GM23248 (cell line): ENCODE measurements around the gene SCAPER. TPM values are rescaled to one million over a fixed set of nuclear protein-coding genes. Genes with fewer than 3 reads are reported as not detected.

Experiments used
- DNase-seq: peaks from one replicate; pipeline ENCODE4 v3.0.0-alpha.2; 2015
- H2AFZ ChIP-seq: fragments of 200-600 bp; sonication (generic); 2 replicates; pipeline ENCODE4 v1.6.1; 2016; ENCODE audit warnings: antibody characterized with exemption
- H3F3A ChIP-seq: fragments of 200-600 bp; sonication (generic); 2 replicates; pipeline ENCODE4 v1.6.1; 2016; ENCODE audit warnings: mild to moderate bottlenecking, antibody characterized with exemption, mixed run types; ENCODE audit not compliant: insufficient read depth
- H3K27ac ChIP-seq: fragments of 200-600 bp; sonication (generic); 2 replicates; pipeline ENCODE4 v1.5.1; 2016; ENCODE audit warnings: mild to moderate bottlenecking
- H3K27me3 ChIP-seq: fragments of 200-600 bp; sonication (generic); replicated peaks from 2 replicates; pipeline ENCODE4 v1.6.1; 2016; ENCODE audit warnings: mild to moderate bottlenecking; ENCODE audit not compliant: insufficient read depth
- H3K36me3 ChIP-seq: fragments of 200-600 bp; sonication (generic); 2 replicates; pipeline ENCODE4 v1.6.1; 2016; ENCODE audit warnings: low read depth, mild to moderate bottlenecking
- H3K4me1 ChIP-seq: fragments of 200-600 bp; sonication (generic); 2 replicates; pipeline ENCODE4 v1.6.1; 2016; ENCODE audit warnings: mild to moderate bottlenecking; ENCODE audit not compliant: insufficient read depth
- H3K4me2 ChIP-seq: fragments of 200-600 bp; sonication (generic); one replicate; pipeline ENCODE4 v1.6.1; 2016; ENCODE audit warnings: mild to moderate bottlenecking; ENCODE audit not compliant: unreplicated experiment
- H3K4me3 ChIP-seq: fragments of 200-600 bp; sonication (generic); 2 replicates; pipeline ENCODE4 v1.5.1; 2016; ENCODE audit warnings: mild to moderate bottlenecking
- H3K79me2 ChIP-seq: fragments of 200-600 bp; sonication (generic); 2 replicates; pipeline ENCODE4 v1.6.1; 2016; ENCODE audit warnings: mild to moderate bottlenecking; ENCODE audit not compliant: insufficient read depth
- H3K9ac ChIP-seq: fragments of 200-600 bp; sonication (generic); 2 replicates; pipeline ENCODE4 v1.6.1; 2016; ENCODE audit warnings: mild to moderate bottlenecking
- H3K9me2 ChIP-seq: fragments of 200-600 bp; sonication (generic); 2 replicates; pipeline ENCODE4 v1.6.1; 2016; ENCODE audit warnings: mixed run types, mild to moderate bottlenecking, moderate library complexity; ENCODE audit not compliant: insufficient read depth
- H3K9me3 ChIP-seq: fragments of 200-600 bp; sonication (generic); one replicate; pipeline ENCODE4 v1.6.1; 2017; ENCODE audit warnings: low read depth
- H4K20me1 ChIP-seq: fragments of 200-600 bp; sonication (generic); 2 replicates; pipeline ENCODE4 v1.6.0; 2016; ENCODE audit not compliant: insufficient read depth
- EZH2 ChIP-seq: fragments of 200-600 bp; sonication (generic); IDR thresholded peaks from 2 replicates; pipeline ENCODE4 v1.6.1; 2018; ENCODE audit warnings: antibody characterized with exemption, mild to moderate bottlenecking; ENCODE audit not compliant: insufficient read depth, poor library complexity, severe bottlenecking
- EZH2phosphoT487 ChIP-seq: fragments of 200-600 bp; sonication (generic); IDR thresholded peaks from 2 replicates; pipeline ENCODE4 v1.6.1; 2018; ENCODE audit warnings: antibody characterized with exemption, moderate library complexity, mild to moderate bottlenecking, low read depth; ENCODE audit not compliant: insufficient read depth
- WGBS, 2 experiments: methylation state at CpG; one replicate each; pipeline ENCODE4 v1.1.6; 2015 to 2017; ENCODE audit warnings: low lambda C conversion rate in 2 of 2, low coverage in 1 of 2; ENCODE audit errors: missing lambda C conversion rate in 2 of 2; 5-methylcytosine and 5-hydroxymethylcytosine counted together
- in situ Hi-C: fragments of 300-500 bp; cut with MboI; formaldehyde crosslinking; loops from 2 replicates; pipeline ENCODE4 v1.15.0; 2020
- polyA plus RNA-seq: library from polyadenylated mRNA; unstranded; fragments of >200 nt; fragmentation: Nextera tagmentation; extraction: Ambion mirVana; gene quantifications from 2 replicates; pipeline ENCODE4 v1.2.1, GENCODE V29; 2016
- total RNA-seq: library from RNA; depleted of rRNA; stranded (reverse); fragments of >200 nt; shearing (Covaris generic); gene quantifications from 2 replicates; pipeline ENCODE4 v1.2.3, GENCODE V29; 2014

The SCAPER gene
- total and polyA plus RNA-seq, 2 experiments from 2014 or later: 5.9 to 7.8 TPM

DNA sequence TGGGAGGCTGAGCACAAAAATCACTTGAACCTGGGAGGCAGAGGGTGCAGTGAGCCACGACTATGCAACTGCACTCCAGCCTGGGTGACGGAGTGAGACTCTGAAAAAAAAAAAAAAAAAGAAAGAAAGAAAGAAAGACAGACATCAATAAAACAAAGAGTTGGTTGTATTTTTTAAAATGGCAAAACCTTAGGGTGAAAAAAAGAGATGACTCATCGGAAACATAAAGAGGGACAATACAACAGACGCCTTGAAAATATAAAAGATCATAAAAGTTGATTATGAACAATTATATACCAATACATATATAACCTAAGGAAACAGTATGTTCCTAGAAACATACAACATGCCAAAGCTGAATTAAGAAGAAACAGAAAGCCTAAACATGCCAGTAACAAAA lies 92.8 kb downstream of the SCAPER start:
- H3K4me3 ChIP-seq: no peak overlapping the region
- no peaks in the 10 kb centered on the region for H3K9me2 ChIP-seq
- H3K79me2 ChIP-seq: no peaks in the 10 kb centered on the region
- H3K27me3 ChIP-seq: no peaks in the 10 kb centered on the region
- 89 to 91% methylated on average over 4 of the region's 4 CpGs for WGBS, 2 experiments
- DNase-seq: no peak
- no peak overlapping the region for H2AFZ ChIP-seq
- H3K36me3 ChIP-seq: no peaks in the 10 kb centered on the region
- no peak overlapping the region for H3K4me2 ChIP-seq
- TF ChIP-seq EZH2phosphoT487 (no peak), EZH2 (no peak)
- H4K20me1 ChIP-seq: no peaks in the 10 kb centered on the region
- no peaks in the 10 kb centered on the region for H3F3A ChIP-seq
- no peak overlapping the region for H3K27ac ChIP-seq
- no peak overlapping the region for H3K9ac ChIP-seq
- H3K4me1 ChIP-seq: no peaks in the 10 kb centered on the region
- no peaks in the 10 kb centered on the region for H3K9me3 ChIP-seq
- in situ Hi-C loops: no loop called here

DNA sequence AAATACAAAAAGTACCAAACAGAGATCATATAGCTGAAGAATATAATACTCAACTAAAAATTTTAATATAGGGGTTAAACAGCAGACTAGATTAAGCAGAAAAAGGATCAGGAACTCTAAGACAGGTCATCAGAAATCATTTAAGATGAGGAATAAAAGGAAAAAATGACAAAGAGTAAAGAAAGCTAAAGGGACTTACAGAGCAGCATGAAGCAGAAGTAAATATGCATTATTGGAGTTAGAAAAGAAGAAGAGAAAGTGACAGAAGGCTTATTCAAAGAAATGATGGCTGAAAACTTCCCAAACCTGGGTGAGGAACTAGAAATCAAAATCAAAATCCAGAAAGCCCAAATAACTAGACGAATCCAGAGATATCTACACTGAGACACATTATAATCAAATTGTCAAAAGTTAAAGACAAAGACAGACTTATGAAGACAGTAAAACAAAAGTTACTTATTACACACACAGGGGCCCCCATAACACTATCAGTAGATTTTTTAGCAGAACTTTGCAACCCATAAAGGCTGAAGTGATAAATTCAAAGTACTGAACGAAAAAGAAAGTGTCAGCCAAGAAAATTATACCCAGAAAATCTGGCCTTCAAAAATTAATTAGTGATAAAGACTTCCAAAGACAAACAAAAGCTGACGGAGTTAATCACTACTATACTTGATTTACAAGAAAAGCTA lies 95.6 kb downstream of the SCAPER start:
- no peak overlapping the region for H3K27ac ChIP-seq
- DNase-seq: no peak

DNA sequence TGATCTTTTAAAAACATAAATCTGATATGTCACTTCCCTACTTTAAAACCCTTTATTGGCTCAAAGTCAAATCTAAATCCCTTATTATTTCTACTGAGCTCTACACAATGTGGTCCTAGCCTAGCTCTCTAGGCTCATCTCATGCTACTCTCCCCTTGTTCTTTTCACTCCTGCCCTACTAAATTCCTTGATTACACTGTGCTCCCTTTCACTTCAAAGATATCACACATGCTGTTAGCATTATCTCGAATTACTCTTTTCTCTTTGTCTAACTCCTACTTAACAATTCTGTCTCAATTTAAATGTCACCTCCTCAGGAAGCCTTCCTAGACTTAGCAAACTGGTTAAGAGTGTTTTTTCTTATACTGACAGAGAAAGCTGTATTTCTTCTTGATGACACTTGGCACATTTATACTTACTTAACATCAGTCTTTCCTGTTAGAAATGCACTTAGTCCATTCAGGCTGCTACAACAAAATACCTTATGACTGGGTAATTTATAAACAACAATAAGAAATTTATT lies 102.0 kb downstream of the SCAPER start:
- no peak overlapping the region for H2AFZ ChIP-seq
- H3K4me3 ChIP-seq: no peak overlapping the region
- in situ Hi-C loops: no loop called here
- H3K4me2 ChIP-seq: no peak overlapping the region
- no peaks in the 10 kb centered on the region for H4K20me1 ChIP-seq
- no peaks in the 10 kb centered on the region; the same call in 1 of the 2 replicates for H3K36me3 ChIP-seq
- H3K9me2 ChIP-seq: no peaks in the 10 kb centered on the region
- no peak for TF ChIP-seq EZH2phosphoT487
- TF ChIP-seq EZH2: no peak
- no peak overlapping the region for H3K27ac ChIP-seq
- no peaks in the 10 kb centered on the region for H3K9me3 ChIP-seq
- H3K9ac ChIP-seq: no peak overlapping the region
- no peaks in the 10 kb centered on the region for H3K27me3 ChIP-seq
- no peak for DNase-seq
- no peaks in the 10 kb centered on the region; the same call in 1 of the 2 replicates for H3K4me1 ChIP-seq
- H3F3A ChIP-seq: no peaks in the 10 kb centered on the region
- H3K79me2 ChIP-seq: no peaks in the 10 kb centered on the region
- 50 to 51% methylated on average over 1 of the region's 1 CpG for WGBS, 2 experiments

More for the DNA sequence above, 95.6 kb downstream of the SCAPER start:
- H3K27me3 ChIP-seq: no peaks in the 10 kb centered on the region
- WGBS, 2 experiments: 88 to 91% methylated on average over 3 of the region's 3 CpGs
- H3K36me3 ChIP-seq: no peaks in the 10 kb centered on the region
- no peaks in the 10 kb centered on the region for H3F3A ChIP-seq
- H4K20me1 ChIP-seq: no peaks in the 10 kb centered on the region
- no peak overlapping the region for H2AFZ ChIP-seq
- H3K4me3 ChIP-seq: no peak overlapping the region
- no peaks in the 10 kb centered on the region for H3K79me2 ChIP-seq
- no peak overlapping the region for H3K9ac ChIP-seq
- no peaks in the 10 kb centered on the region for H3K9me3 ChIP-seq
- H3K4me1 ChIP-seq: no peaks in the 10 kb centered on the region
- in situ Hi-C loops: no loop called here
- TF ChIP-seq EZH2phosphoT487: no peak
- no peak for TF ChIP-seq EZH2
- H3K4me2 ChIP-seq: no peak overlapping the region
- no peaks in the 10 kb centered on the region for H3K9me2 ChIP-seq

DNA sequence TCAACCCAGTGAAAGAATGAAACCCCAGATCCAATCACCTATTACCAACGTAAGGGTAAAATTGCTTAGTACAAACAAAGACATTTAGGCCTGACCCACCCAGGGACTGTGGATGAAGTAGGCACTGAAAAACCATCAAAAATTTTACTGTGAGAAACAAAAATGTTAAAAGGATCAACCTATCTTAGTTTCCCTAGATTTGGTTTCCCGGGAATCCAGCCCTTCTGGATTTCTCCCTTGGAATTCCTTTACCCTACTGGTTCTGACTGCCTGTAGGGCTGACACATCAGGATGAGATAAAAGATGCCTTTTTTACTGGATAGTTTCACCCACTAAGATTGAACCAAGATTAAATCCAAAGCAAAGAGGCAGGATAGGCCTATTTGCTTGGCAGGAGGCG lies 102.7 kb downstream of the SCAPER start:
- in situ Hi-C loops: no loop called here
- WGBS, 2 experiments: 96 to 97% methylated on average over 3 of the region's 3 CpGs
- DNase-seq: no peak

More for the DNA sequence above, 102.7 kb downstream of the SCAPER start:
- Histone ChIP-seq H3K27me3 (no peaks in the 10 kb centered on the region), H3K4me1 (no peaks in the 10 kb centered on the region; the same call in 1 of the 2 replicates), H3K9me2 (no peaks in the 10 kb centered on the region), H3F3A (no peaks in the 10 kb centered on the region), H3K9me3 (no peaks in the 10 kb centered on the region), H3K9ac (no peak overlapping the region), H3K36me3 (no peaks in the 10 kb centered on the region; the same call in 1 of the 2 replicates), H3K4me3 (no peak overlapping the region), H2AFZ (no peak overlapping the region), H3K79me2 (no peaks in the 10 kb centered on the region), H4K20me1 (no peaks in the 10 kb centered on the region), H3K27ac (no peak overlapping the region), H3K4me2 (no peak overlapping the region)
- no peak for TF ChIP-seq EZH2phosphoT487
- no peak for TF ChIP-seq EZH2
